Type B pancreatic cell (in vitro differentiated cells): ENCODE results near the gene GIGYF2. TPM values are rescaled to one million over a fixed set of nuclear protein-coding genes. Genes with fewer than 3 reads are reported as not detected.

ENCODE experiments used
- DNase-seq: peaks from one replicate; pipeline ENCODE4 v3.0.0; 2021; ENCODE audit warnings: mixed read lengths; ENCODE audit not compliant: unreplicated experiment; ENCODE audit errors: extremely low spot score
- H3K27ac Mint-ChIP-seq: 2 replicates; pipeline ENCODE4 v1.8.0; 2021; ENCODE audit warnings: mild to moderate bottlenecking, mixed read lengths
- H3K27me3 Mint-ChIP-seq: 2 replicates; pipeline ENCODE4 v1.8.0; 2021; ENCODE audit warnings: mixed read lengths
- H3K36me3 Mint-ChIP-seq: 2 replicates; pipeline ENCODE4 v1.8.0; 2021; ENCODE audit warnings: mixed read lengths
- H3K4me1 Mint-ChIP-seq: one replicate; pipeline ENCODE4 v1.8.0; 2021; ENCODE audit warnings: mixed read lengths; ENCODE audit not compliant: unreplicated experiment
- H3K4me3 Mint-ChIP-seq: 2 replicates; pipeline ENCODE4 v1.8.0; 2021; ENCODE audit warnings: mild to moderate bottlenecking, mixed read lengths
- H3K9me3 Mint-ChIP-seq: 2 replicates; pipeline ENCODE4 v1.8.0; 2021; ENCODE audit warnings: mixed read lengths
- CTCF ChIP-seq: fragments of 200-600 bp; sonication (generic); conservative IDR thresholded peaks from 2 replicates; pipeline ENCODE4 v1.5.0; 2021; ENCODE audit warnings: antibody characterized with exemption, mild to moderate bottlenecking
- total RNA-seq: library from RNA; stranded (reverse); gene quantifications from 2 replicates; pipeline ENCODE4 v1.2.1, GENCODE V29; 2021; ENCODE audit warnings: low replicate concordance

Gene GIGYF2
- total RNA-seq, 1 donor from 2014 or later = 65.7 TPM

GRCh38 chr2:232887171-232887850 is 190.2 kb downstream of the GIGYF2 start:
- peak; percentile 65 for DNase-seq
- Mint-ChIP-seq H3K4me3 (no peak overlapping the region), H3K27me3 (no peaks in the 10 kb centered on the region), H3K27ac (no peak overlapping the region), H3K9me3 (no peaks in the 10 kb centered on the region), H3K36me3 (no peaks in the 10 kb centered on the region), H3K4me1 (peaks cover 17% of the 10 kb centered on the region)
- no peak for TF ChIP-seq CTCF

- no peak overlapping the region for H3K4me3 Mint-ChIP-seq
Observed at GRCh38 chr2:232888099-232888836, 191.1 kb downstream of the GIGYF2 start.

DNA sequence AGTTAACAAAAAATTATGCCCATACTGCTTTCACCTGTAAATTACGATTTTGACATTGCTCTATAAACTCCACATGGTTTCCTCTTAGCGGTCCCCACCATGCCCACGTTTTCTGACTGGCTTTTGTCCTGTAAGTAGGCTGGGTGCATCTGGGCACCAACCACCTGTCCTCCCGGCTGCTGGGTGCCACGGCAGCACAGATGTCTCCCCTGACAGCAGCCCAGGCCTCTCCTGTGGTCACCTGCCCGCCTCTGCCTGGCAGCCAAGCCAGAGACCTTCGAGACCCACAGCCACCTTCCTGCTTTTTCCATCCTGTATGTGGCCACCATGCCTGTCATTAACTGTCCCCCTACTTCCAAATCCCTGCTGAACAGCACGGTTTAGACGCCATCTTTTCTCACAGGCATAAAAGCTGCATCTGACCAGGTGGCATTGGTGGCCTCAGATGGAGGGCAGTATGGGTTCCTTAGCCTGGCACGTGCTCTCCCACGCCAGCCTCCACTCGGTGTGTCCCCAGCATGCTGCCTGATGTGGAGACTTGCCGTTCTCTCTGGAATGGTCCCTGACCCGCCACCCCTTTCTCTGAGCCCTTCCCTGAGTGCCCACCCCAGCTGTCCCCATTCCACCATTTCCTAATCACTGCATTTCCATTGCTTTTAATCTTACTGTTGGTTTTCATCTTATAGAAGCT is 191.9 kb downstream of the GIGYF2 start:
- H3K27me3 Mint-ChIP-seq = no peaks in the 10 kb centered on the region
- DNase-seq = peak; percentile 58
- H3K27ac Mint-ChIP-seq = no peak overlapping the region
- H3K4me1 Mint-ChIP-seq = peaks cover 17% of the 10 kb centered on the region
- H3K9me3 Mint-ChIP-seq = no peaks in the 10 kb centered on the region
- no peaks in the 10 kb centered on the region for H3K36me3 Mint-ChIP-seq
- no peak for TF ChIP-seq CTCF
- no peak overlapping the region for H3K4me3 Mint-ChIP-seq

More at GRCh38 chr2:232888099-232888836, 191.1 kb downstream of the GIGYF2 start:
- DNase-seq = no peak
- no peaks in the 10 kb centered on the region for H3K27me3 Mint-ChIP-seq
- no peaks in the 10 kb centered on the region for H3K9me3 Mint-ChIP-seq
- H3K27ac Mint-ChIP-seq = no peak overlapping the region
- no peak for TF ChIP-seq CTCF
- peaks cover 17% of the 10 kb centered on the region for H3K4me1 Mint-ChIP-seq
- H3K36me3 Mint-ChIP-seq = no peaks in the 10 kb centered on the region

GRCh38 chr2:232889876-232890401 is 192.8 kb downstream of the GIGYF2 start:
- peak; percentile 51 for DNase-seq
- Mint-ChIP-seq H3K4me1 (peaks cover 17% of the 10 kb centered on the region), H3K27ac (no peak overlapping the region), H3K9me3 (no peaks in the 10 kb centered on the region), H3K4me3 (no peak overlapping the region), H3K36me3 (no peaks in the 10 kb centered on the region), H3K27me3 (no peaks in the 10 kb centered on the region)
- no peak for TF ChIP-seq CTCF

DNA sequence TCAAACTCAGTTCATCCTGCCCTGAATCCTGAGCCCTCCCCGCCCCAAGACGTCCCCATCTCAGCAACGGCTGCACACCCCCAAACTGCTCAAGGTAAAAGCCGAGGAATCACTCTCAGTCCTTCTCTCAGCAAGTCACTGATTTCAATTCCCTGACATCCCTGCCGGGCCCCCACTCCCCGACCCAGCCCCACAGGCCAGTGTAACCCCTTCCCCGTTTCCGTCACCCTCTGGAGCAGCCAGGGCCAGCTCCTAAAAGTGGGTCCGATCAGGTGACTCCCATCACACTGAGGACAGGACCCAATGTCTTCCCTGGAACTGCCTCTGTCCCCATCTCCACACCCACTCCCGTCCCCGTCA is 193.4 kb downstream of the GIGYF2 start:
- no peaks in the 10 kb centered on the region for H3K9me3 Mint-ChIP-seq
- H3K27ac Mint-ChIP-seq = no peak overlapping the region
- H3K36me3 Mint-ChIP-seq = no peaks in the 10 kb centered on the region
- H3K4me3 Mint-ChIP-seq = peak overlapping the region; percentile 57
- H3K27me3 Mint-ChIP-seq = no peaks in the 10 kb centered on the region
- DNase-seq = peak; percentile 53
- no peak for TF ChIP-seq CTCF
- H3K4me1 Mint-ChIP-seq = peaks cover 17% of the 10 kb centered on the region
